ENCODE results near the gene SLC10A7. TPM values are rescaled to one million over a fixed set of nuclear protein-coding genes. Genes with fewer than 3 reads are reported as not detected.

The SLC10A7 gene
- total RNA-seq, 1 donor from 2014 or later: 11.8 TPM

- peaks cover 7% of the 10 kb centered on the region for H3K4me1 Mint-ChIP-seq (ENCODE audit: unreplicated experiment)
- H3K27me3 Mint-ChIP-seq (ENCODE audit: unreplicated experiment): peaks cover 3% of the 10 kb centered on the region
- TF ChIP-seq, protein P1, sequence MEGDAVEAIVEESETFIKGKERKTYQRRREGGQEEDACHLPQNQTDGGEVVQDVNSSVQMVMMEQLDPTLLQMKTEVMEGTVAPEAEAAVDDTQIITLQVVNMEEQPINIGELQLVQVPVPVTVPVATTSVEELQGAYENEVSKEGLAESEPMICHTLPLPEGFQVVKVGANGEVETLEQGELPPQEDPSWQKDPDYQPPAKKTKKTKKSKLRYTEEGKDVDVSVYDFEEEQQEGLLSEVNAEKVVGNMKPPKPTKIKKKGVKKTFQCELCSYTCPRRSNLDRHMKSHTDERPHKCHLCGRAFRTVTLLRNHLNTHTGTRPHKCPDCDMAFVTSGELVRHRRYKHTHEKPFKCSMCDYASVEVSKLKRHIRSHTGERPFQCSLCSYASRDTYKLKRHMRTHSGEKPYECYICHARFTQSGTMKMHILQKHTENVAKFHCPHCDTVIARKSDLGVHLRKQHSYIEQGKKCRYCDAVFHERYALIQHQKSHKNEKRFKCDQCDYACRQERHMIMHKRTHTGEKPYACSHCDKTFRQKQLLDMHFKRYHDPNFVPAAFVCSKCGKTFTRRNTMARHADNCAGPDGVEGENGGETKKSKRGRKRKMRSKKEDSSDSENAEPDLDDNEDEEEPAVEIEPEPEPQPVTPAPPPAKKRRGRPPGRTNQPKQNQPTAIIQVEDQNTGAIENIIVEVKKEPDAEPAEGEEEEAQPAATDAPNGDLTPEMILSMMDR (IDR thresholded peaks at IDR 0.05; ENCODE audit: unreplicated experiment): no peak
- peak overlapping the region; percentile 62 for H3K27ac Mint-ChIP-seq (ENCODE audit: unreplicated experiment)
- DNase-seq (ENCODE audit: low spot score): peak; percentile 77
- H3K4me3 Mint-ChIP-seq (ENCODE audit: unreplicated experiment): no peak overlapping the region
- H3K36me3 Mint-ChIP-seq (ENCODE audit: low read depth, unreplicated experiment): no peaks in the 10 kb centered on the region
- H3K9me3 Mint-ChIP-seq (ENCODE audit: unreplicated experiment): no peaks in the 10 kb centered on the region
These were observed 543 bp upstream of the SLC10A7 start for GRCh38 chr4:146522098-146522868.

- H3K4me1 Mint-ChIP-seq (ENCODE audit: unreplicated experiment): peaks cover 7% of the 10 kb centered on the region
- DNase-seq (ENCODE audit: low spot score): no peak
- no peak overlapping the region for H3K27ac Mint-ChIP-seq (ENCODE audit: unreplicated experiment)
- no peak overlapping the region for H3K4me3 Mint-ChIP-seq (ENCODE audit: unreplicated experiment)
- H3K27me3 Mint-ChIP-seq (ENCODE audit: unreplicated experiment): no peaks in the 10 kb centered on the region
- no peaks in the 10 kb centered on the region for H3K9me3 Mint-ChIP-seq (ENCODE audit: unreplicated experiment)
- no peaks in the 10 kb centered on the region for H3K36me3 Mint-ChIP-seq (ENCODE audit: low read depth, unreplicated experiment)
- TF ChIP-seq, protein P1 (IDR thresholded peaks at IDR 0.05; ENCODE audit: unreplicated experiment): no peak
These were observed 722 bp downstream of the SLC10A7 start for GRCh38 chr4:146520896-146521540.

DNA sequence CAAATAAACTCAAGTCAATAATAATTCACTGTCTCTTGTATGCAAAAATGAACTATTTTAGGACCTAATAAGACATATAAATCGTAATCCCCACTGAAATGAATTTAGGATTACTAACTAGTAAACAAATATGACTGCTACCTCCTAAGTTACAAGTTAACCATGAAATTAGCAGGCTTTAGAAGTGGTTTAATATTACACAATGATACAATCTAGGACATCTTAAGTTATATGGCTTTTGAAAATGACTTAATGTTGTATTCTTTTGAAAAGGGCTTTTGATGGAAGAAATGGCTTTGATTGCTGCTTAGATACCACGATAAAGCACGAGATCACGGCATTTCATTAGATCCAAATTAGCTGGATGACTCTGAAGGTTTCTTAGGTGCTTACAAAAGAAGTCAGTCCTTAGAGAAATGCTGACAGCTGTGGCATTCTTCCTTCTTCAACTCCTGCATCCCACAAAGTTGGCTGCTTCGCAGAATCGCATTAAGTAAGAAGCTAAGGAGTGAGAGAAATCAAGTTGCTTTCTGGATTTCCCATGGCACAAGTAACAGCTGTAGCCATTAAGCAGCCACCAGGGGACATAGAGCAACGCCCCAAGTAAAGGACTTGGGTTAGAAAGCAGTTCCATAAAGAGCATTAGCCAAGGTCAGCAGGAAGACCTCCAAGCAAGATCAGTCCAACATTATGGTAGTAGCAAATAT, 6.9 kb downstream of the SLC10A7 start:
- Mint-ChIP-seq H3K27me3 (ENCODE audit: unreplicated experiment) (no peaks in the 10 kb centered on the region), H3K9me3 (ENCODE audit: unreplicated experiment) (no peaks in the 10 kb centered on the region), H3K4me1 (ENCODE audit: unreplicated experiment) (peaks cover 4% of the 10 kb centered on the region), H3K36me3 (ENCODE audit: low read depth, unreplicated experiment) (no peaks in the 10 kb centered on the region), H3K4me3 (ENCODE audit: unreplicated experiment) (no peak overlapping the region), H3K27ac (ENCODE audit: unreplicated experiment) (no peak overlapping the region)
- no peak for DNase-seq (ENCODE audit: low spot score)
- TF ChIP-seq, protein P1 (IDR thresholded peaks at IDR 0.05; ENCODE audit: unreplicated experiment): no peak

DNA sequence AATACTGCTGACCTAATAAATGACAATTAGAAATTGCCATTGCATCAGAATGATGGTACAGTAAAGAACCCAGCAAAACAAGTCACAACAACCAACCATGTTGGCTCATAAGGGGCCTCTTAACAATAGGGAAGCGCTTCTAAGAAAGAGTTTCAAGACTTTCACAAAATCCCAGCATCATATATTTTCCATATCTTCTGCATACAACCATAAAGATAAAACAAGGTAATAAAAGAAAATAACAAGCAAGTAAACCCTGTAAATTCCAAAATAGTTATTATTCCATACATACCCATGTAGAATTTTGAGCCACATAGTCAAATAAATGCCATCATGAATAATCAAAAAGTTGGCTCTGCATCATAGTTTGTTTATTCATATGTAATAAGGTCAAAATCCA, 8.2 kb downstream of the SLC10A7 start:
- Mint-ChIP-seq H3K4me1 (ENCODE audit: unreplicated experiment) (peaks cover 4% of the 10 kb centered on the region), H3K27me3 (ENCODE audit: unreplicated experiment) (no peaks in the 10 kb centered on the region), H3K36me3 (ENCODE audit: low read depth, unreplicated experiment) (no peaks in the 10 kb centered on the region), H3K9me3 (ENCODE audit: unreplicated experiment) (no peaks in the 10 kb centered on the region), H3K27ac (ENCODE audit: unreplicated experiment) (no peak overlapping the region), H3K4me3 (ENCODE audit: unreplicated experiment) (no peak overlapping the region)
- TF ChIP-seq, protein P1 (IDR thresholded peaks at IDR 0.05; ENCODE audit: unreplicated experiment): no peak
- no peak for DNase-seq (ENCODE audit: low spot score)
